GM12864 (cell line): ENCODE measurements around the gene ATP5ME.

ENCODE experiments used
- DNase-seq: peaks from one replicate; pipeline ENCODE4 v3.0.0-alpha.2; 2011; ENCODE audit warnings: low read depth
- H3K4me3 ChIP-seq: 2 replicates; pipeline ENCODE4 v1.5.1; 2011; ENCODE audit warnings: mild to moderate bottlenecking, low read depth, low read length, control low read depth
- CTCF ChIP-seq: IDR thresholded peaks from 2 replicates; pipeline ENCODE4 v1.5.1; 2011; ENCODE audit warnings: low read depth, mild to moderate bottlenecking, moderate library complexity, low read length, control low read depth, inconsistent platforms; ENCODE audit errors: missing control alignments

Gene ATP5ME

GRCh38 chr4:678331-679103, 4.4 kb upstream of the ATP5ME start:
- H3K4me3 ChIP-seq, result no peak overlapping the region
- no peak for DNase-seq
- no peak for TF ChIP-seq CTCF

- DNase-seq, result no peak
- no peak overlapping the region for H3K4me3 ChIP-seq
- TF ChIP-seq CTCF, result no peak
These were observed 3.6 kb upstream of the ATP5ME start for GRCh38 chr4:677431-678293.

GRCh38 chr4:676871-677235, 2.8 kb upstream of the ATP5ME start:
- no peak for TF ChIP-seq CTCF

GRCh38 chr4:675980-676870, 2.1 kb upstream of the ATP5ME start:
- H3K4me3 ChIP-seq, result peak overlapping the region; percentile 93
- TF ChIP-seq CTCF, result no peak

More at GRCh38 chr4:676871-677235, 2.8 kb upstream of the ATP5ME start:
- DNase-seq, result no peak
- no peak overlapping the region for H3K4me3 ChIP-seq

GRCh38 chr4:675036-675882, 1.2 kb upstream of the ATP5ME start:
- TF ChIP-seq CTCF, result no peak
- peak overlapping the region; percentile 93 for H3K4me3 ChIP-seq

More at GRCh38 chr4:675980-676870, 2.1 kb upstream of the ATP5ME start:
- peak; percentile 46 for DNase-seq

More at GRCh38 chr4:675036-675882, 1.2 kb upstream of the ATP5ME start:
- DNase-seq, result no peak
